Activated CD8-positive, alpha-beta memory T cell treated with anti-CD3 and anti-CD28 coated beads for 24 hours (primary cell): ENCODE measurements around the gene STAB2.

Experiments used
- DNase-seq: peaks from one replicate; pipeline ENCODE4 v3.0.0-alpha.2; 2020

The STAB2 gene

DNA sequence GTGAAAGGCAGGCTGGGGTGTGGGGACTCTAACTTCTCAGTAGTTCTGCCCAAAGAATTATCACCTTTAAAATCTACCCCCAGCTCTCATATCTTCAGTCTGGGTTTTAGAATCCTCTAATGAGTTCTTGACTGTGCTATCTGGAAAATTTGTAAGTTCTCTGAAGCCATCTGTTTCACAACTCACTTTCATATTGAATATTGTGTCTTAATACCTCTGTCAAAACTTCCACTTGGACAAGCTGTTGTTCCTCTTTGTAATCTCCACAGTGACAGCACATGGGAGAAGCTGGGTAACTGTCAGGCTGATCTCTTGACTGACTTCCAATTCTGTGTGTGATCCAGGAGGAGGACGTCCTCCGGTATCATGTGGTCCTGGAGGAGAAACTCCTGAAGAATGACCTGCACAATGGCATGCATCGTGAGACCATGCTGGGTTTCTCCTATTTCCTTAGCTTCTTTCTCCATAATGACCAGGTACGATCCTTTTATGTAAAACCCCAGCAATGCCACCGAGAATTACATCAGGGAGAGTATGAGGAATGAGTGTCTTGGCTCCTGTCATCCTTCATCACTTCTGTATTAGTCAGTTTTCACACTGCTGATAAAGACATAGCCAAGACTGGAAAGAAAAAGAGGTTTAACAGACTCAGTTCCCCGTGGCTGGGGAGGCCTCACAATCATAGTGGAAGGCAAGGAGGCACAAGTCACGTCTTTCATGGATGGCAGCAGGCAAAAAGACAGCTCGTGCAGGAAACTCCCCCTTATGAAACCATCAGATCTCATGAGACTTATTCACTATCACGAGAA is 111.9 kb downstream of the STAB2 start:
- DNase-seq: no peak

- no peak for DNase-seq
Measured at GRCh38 chr12:103705098-103705497, 118.0 kb downstream of the STAB2 start.

- DNase-seq: no peak
Measured at GRCh38 chr12:103705927-103706326, 118.9 kb downstream of the STAB2 start.

DNA sequence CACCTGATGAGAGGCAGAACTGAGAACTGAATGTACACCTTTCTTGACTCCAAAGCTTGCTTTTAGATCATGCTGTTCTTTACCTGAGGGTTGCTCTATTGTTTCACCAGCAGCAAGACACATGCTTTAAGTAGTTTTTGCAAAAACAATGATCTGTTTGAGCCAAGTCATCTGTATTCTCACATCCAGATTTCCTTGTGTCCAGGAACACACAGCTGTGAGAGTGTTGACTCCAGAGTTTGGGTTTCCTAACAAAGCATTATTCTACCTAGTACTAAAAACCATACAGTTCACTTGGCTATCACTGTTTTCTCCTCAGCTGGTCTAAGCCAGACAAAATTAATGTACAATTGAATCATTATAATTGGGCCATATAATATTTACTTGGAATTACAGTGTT is 120.4 kb downstream of the STAB2 start:
- no peak for DNase-seq

DNA sequence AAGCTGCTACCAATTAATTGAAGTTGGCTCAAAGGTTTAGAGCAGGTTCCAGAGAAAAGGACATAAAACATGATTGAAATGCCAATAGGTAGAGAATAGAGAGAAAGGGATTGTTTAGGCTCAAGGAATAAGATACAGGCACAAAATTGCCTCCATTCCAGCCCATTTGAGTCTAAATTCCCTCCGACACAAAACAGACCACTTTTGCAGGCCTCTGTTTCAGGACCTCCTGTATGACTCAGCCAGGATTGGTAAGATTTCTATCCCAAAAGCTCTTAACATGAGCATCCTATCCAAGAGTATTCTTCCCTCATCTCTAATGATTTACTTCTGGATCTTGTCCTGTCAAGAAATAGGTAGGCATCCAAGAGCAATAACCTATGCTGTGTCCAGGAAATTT is 123.5 kb downstream of the STAB2 start:
- no peak for DNase-seq

DNA sequence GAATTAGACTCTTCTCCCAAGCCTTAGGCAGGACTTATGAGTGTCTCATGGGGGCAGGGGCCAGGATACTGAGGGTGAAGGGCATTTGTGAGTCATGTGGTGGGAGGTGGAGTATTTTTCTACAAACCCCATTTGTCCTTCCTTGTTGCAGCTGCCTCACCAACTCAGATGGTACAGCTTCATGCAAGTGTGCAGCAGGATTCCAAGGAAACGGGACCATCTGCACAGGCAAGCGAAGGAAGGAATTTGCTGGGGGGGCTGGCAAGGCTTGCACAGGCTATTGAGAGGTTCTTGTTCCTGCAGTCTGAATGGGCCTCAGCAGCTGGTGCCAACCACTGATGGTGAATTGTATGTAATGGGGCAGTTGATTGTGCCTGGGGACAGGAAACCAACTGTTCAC is 125.1 kb downstream of the STAB2 start:
- no peak for DNase-seq

DNA sequence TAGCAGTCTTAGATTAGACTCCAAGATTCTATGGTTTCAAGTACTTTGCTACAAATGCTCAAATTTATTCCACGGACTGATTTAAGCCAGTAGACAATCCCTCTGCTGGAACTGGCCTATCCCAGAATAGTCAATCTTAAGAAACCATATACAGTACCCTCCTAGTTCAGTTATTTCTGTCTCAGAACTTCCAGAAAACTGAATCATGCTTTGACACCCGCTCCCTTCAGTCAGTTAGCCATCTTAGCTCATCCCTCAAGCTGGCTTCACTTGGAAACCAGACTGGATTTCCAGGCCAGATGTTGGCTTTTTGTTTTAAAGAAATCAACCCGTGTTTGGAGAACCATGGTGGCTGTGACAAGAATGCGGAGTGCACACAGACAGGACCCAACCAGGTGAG is 128.4 kb downstream of the STAB2 start:
- DNase-seq: no peak

DNA sequence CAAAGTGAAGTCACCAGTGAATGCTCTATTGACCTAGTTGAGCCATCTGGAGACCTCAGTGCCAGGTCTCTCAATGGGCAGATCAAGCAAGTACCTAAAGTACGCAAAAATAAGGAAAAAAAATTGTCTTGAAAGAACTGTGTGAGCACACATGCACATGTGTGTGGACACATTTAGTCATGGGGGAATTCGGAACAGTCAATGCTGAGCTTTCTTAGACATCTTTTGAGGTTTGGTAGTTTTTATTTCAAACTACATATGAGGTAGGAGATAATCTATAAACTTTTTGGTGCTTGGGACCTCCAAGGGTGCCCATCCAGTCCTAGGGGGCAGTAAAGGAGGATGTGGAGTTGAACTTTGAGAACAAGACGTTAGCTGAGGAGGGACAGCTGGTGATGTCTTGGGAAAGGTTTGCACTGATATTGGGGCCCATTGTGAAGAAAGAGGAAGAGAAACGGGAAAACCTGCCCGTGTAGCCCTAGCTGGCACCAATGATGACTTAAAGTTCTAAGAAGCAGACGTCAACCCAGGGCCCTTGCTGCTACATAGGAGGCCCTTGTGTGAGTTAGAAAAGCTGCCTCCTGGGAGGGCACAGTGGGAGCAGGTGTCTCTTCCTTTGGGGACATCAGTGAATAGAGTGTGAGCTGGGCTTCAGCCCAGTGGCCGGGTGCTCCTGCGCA is 129.6 kb downstream of the STAB2 start:
- no peak for DNase-seq

GRCh38 chr12:103725398-103725797 is 138.3 kb downstream of the STAB2 start:
- DNase-seq: no peak

GRCh38 chr12:103727638-103728037 is 140.6 kb downstream of the STAB2 start:
- DNase-seq: no peak

DNA sequence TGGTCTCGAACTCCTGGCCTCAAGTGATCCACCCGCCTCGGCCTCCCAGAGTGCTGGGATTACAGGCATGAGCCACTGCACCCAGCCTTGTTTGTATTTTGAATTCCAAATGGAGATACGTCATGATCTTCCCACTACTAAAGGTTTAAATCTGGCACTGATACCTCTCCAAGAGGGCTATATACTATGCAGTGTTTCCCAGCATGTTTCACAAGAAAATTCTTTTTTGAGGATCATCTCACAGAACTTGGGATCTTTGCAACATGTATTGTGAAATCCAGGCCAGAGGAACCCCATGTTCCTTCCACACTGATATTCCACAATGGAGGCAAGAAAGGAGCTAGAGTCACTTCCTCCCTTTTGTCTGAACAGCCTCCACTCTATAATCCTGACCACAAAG is 141.2 kb downstream of the STAB2 start:
- DNase-seq: no peak

GRCh38 chr12:103729499-103729898 is 142.4 kb downstream of the STAB2 start:
- no peak for DNase-seq

DNA sequence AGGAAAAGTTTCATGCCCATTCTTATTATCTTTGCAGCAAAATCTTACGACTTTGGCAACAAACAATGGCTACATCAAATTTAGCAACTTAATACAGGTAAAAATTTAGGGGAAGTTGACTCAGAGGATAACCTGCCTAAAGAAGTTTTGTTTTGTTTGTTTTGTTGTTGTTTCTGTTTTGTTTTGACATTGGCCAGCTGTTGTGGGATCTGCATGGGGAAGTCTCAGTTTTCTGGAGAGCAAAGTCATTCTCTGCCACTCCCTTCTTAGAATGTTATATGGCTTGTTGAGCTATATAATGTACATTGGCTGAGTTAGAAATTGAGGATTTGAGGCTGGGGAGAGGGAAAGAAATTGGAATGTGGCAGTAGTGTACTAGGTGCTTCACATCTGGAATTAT is 144.5 kb downstream of the STAB2 start:
- no peak for DNase-seq

DNA sequence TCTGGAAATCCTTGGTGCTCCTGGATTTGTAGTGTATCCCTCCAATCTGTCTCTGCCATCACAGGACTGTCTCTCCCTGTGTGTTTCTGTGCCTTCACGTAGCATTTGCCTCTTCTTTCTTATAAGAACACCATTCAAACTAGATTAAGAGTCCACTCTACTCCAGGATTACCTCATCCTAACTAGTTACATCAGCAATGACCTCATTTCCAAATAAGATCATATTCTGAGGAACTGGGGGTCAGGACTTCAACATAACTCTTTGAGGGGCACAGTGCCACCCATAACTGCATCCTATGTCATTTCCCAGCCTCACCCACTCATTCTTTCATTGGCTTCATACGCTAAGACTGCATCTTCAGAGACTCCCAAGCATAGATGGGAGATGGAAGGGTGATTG is 147.8 kb downstream of the STAB2 start:
- DNase-seq: no peak

- no peak for DNase-seq
Measured at GRCh38 chr12:103735291-103735690, 148.2 kb downstream of the STAB2 start.

- no peak for DNase-seq
Measured at GRCh38 chr12:103736572-103736971, 149.5 kb downstream of the STAB2 start.

DNA sequence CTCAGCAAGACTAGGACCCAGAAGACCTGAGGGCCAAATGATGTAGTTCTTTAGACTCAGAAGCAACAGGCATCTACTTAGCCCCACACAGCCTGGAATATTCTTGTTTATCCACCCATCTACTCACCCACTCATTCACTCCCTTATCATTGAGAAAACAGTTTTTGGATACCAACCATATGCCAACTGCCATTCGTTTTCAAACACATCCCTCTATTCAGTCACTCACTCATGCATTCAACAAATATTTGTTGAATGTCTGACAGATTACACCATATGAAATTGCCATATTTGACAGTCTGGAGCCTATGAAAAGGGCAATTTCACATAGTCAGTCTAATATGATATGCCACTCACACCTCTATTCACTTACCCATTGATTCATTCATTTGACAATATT is 150.8 kb downstream of the STAB2 start:
- DNase-seq: no peak

DNA sequence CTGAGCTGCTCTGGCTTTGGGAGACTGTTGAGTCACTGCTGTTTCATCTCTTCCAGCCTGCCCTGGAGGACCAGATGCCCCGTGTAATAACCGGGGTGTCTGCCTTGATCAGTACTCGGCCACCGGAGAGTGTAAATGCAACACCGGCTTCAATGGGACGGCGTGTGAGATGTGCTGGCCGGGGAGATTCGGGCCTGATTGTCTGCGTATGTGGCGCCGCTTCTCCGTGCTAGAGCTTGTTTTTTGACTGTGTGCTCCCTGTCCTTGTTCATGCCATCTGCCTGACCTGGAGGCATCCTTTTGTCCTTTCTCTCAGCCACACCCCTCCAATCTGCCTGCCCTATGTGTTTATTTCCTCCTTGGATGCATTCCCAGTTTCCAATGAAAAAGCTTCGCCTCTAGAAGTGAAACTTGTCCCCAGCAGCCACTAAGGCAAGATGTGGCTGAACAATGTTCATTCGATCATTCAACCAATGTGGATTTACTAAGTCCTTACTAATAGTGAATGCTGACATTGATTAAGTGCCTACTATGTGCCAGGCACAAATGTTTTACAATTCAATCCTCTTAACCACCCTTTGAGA is 155.4 kb downstream of the STAB2 start:
- no peak for DNase-seq

- DNase-seq: no peak
Measured at GRCh38 chr12:103743788-103744187, 156.7 kb downstream of the STAB2 start.

DNA sequence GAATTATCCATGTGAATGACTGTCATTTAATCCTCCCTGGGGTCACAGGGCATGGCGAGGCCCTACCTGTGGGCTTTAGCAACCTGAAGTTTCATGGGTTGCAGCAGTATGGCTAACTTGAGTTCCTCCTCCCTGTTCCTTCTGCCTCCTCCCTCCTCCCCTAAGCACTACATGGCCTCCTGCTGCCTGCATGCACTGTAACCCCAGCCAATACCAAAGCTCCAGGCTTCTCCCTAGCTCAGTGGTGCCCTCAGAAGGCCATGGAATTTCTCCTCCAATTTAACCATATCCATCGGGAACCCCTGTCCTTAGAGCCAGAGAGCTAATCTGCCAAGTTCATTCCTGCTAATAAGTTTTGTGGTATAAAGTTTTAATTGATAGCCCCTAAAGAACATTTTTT is 158.9 kb downstream of the STAB2 start:
- DNase-seq: no peak

GRCh38 chr12:103748002-103748401 is 160.9 kb downstream of the STAB2 start:
- DNase-seq: no peak

DNA sequence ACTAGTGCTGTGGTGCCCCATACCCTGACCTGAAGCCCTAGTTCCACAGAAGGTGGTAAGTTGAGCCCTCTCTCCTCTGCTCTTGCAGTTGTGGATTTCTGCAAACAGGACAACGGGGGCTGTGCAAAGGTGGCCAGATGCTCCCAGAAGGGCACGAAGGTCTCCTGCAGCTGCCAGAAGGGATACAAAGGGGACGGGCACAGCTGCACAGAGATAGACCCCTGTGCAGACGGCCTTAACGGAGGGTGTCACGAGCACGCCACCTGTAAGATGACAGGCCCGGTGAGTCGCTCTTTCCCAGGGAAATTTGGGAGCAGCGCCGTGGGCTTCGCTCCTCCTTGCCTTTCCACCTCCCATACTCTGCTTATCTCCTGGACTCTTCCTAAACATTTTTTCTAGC is 161.8 kb downstream of the STAB2 start:
- DNase-seq: no peak

- DNase-seq: no peak
Measured at GRCh38 chr12:103751171-103751570, 164.1 kb downstream of the STAB2 start.

DNA sequence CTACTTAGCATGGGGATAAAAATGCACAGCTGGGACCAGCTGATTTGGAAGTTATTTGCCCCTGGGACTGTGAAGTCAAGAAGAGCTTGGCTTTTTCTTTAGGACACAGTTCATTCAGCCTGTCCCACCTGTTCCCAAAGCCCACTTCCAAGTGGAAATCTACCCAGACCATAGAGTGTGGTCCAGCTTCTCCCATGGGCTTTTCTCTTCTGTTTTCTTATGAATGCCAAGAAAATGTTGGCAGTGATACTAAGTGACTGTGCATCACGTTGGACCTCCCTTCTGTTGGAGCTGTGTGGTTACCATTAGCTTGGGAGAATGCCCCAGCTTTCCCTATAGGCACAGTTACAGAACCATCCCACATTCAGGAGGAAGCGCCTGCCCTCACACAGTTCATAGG is 164.5 kb downstream of the STAB2 start:
- no peak for DNase-seq
